Activated CD4-positive, CD25-positive, alpha-beta regulatory T cell (primary cell): ENCODE measurements around the gene RPAP2.
"Not testable (repeated sequence)": the region's sequence is repeated elsewhere in the genome, so short reads cannot be mapped to it uniquely, and the experiment has no call there.

Experiments used
- DNase-seq, 4 experiments: peaks; one replicate each; lab custom pipeline; 2025; lab: John Stamatoyannopoulos, UW

The RPAP2 gene

DNA sequence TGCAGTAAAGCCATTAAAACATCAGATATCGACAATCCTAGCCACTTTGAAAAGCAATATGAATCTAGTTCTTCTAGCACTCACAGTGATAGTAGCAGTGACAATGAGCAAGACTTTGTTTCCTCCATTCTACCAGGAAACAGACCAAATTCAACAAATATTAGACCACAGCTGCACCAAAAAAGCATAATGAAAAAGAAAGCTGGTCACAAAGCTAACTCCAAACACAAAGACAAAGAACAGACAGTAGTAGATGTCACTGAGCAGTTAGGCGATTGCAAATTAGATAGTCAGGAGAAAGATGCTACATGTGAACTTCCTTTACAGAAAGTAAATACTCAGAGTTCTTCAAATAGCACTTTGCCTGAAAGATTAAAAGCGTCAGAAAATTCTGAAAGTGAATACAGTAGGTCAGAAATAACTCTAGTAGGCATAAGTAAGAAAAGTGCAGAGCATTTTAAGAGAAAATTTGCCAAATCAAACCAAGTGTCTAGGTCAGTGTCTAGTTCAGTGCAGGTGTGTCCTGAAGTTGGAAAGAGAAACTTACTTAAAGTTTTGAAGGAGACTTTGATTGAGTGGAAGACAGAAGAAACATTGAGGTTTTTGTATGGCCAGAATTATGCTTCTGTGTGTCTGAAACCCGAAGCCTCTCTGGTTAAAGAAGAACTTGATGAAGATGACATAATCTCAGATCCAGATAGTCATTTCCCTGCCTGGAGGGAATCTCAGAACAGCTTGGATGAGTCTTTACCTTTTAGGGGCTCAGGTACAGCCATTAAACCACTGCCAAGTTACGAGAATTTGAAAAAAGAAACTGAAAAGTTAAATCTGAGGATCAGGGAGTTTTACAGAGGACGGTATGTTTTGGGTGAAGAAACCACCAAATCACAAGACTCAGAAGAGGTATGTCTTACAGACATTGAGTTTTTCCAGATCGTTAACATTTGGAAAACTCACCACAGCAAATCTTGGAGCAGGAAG is 24.9 kb downstream of the RPAP2 start:
- DNase-seq: no peak

DNA sequence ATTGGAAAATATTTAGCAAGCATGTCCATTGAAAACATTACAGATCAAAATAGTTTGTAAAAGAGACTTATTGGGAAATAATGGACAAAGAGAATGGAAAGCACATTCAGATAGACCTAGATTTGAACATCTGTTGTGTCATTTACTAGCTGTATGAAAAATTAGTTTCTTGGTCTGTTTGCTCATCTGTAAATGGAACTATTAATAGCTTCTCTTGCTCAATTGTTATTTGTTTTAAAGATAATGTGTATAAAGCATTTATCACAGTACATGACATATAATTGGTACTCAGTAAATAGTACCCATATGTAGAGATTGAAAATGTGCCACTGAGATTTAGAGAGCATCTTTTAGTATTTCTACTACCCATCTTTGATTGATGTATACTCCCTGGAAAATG is 25.9 kb downstream of the RPAP2 start:
- no peak for DNase-seq

DNA sequence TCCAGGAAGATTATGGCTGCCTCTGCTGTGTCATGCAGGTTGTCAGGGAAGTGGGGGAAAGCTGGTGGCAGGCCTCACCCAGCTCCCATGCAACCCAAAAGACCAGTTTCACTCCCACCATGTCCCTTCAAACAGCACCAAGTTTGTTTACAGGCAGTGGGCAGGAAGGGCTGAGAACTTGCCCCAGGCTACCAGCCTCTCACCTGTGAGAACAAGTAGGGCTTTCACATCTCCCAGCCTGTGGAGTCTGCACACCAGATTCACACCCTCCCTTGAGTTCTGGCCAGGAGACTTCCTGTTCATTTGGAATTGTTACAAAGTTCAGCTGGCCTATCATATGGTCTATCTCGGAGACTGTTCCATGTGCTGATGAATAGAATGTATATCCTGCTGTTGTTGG is 27.8 kb downstream of the RPAP2 start:
- DNase-seq: no peak

DNA sequence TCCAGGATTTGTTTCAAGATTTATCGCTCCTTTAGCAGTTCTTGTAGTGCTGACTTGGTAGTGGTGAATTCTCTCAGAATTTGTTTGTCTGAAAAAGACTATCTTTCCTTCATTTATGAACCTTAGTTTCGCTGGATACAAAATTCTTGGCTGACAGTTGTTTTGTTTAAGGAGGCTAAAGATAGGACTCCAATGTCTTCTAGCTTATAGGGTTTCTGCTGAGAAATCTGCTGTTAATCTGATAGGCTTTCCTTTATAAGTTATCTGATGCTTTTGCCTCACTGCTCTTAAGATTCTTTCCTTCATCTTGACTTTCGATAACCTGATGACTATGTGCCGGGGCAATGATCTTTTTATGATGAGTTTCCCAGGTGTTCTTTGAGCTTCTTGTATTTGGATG is 28.9 kb downstream of the RPAP2 start:
- no peak for DNase-seq

DNA sequence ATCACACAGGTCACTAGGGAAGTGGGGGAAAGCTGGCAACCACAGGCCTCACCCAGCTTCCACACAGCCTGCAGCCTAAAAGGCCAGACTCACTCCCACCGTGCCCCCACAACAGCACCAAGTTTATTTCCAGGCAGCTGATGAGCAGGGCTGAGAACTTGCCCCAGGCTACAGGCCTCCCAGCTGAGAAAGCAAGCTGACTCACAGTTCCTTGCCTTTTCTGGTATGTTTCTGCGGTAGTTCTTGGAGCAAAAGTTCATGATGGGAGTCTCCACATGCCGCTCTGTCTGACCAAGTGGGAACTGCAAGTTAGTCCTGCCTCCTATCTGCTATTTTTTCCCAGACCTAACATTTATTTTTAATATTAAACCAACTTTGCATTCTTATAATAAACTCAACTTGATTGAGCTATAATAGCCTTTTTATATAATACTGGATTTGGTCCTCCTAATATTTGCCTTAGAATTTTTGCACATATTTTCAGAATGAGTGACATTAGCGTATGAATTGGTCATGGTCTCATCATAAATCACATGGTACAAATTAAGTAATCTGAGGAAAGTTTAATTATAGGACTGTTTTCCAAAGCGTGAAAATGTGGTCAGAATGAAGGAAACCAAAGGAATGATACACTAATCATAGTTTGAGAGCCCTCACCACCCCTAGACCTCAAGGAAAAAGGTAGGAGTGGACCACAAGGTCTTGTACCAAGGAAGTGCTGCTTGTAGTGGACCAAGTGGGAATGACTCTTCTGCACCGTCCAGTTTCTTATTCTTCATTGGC is 30.7 kb downstream of the RPAP2 start:
- DNase-seq: no peak

DNA sequence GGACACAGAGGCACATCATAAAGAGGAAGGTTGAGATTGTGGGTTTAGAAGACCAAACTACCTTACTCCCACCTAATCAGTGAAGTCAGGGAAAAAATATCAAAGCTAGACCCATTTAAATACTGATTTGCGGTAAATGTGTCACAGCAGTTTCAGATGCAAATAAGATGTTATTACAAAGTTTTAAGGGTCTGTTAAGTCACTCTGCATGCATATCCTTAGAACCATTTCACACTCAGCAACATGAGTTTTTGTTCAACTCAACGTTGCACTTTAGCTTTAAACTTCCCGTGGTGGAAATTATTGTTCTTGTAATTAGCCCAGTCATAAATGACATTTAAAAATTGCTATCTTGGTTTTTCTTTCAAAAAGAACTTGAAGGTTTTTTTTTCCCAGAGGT is 34.8 kb downstream of the RPAP2 start:
- no peak for DNase-seq

DNA sequence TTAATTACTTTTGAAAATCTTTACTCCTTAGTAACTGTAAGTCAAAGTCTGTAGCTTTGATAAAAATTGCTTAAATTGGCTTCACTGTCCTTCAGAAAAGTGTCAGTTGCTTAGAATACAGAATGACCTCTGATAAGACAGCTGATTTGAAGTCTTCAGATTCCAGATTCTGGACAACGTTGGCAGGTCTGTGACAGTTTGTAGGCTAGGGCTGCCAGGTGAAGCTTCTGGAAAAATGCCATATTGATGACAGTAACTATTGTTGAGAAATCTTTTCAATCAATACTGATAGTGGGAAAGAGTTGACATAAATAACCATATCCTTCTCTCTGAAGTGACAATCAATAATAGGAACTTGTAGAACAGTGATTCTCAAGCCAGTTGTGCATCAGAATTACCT is 41.3 kb downstream of the RPAP2 start:
- DNase-seq: no peak

DNA sequence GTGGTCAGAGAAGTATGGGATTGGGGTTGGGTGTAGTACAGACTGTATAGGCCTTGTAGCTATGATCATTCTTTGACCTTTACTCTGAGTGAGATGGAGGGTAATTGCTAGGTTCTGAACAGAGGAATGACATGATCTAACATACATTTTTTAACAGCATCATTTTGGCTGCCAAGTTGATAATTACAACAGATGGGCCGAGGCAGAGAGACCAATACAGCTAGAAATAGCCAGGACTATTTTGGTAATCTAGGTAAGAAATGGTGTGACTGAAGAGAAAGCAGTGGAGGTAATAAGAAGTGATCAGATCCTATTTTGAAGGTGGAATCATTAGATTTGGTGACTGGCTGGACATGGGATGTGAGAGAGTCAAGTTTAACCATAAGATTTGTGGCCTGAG is 43.5 kb downstream of the RPAP2 start:
- DNase-seq: no peak

DNA sequence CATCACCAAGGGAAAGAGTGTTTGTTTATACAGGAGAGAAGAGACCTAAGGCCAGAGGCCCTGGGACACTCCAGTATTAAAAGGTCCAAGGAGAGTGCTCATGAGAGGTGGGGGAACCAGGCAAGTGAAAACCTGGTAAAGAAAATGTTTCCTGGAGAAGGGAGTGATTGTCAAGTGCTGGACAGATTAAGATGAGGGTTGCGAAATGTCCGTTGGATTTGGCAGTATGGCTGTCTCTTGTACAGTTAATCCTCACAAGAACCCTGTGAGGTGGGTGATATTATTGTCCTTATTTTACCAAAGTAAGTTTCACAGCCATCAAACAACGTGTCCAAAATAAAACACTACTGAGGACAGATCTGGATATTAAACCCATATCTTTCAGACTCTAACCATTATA is 44.2 kb downstream of the RPAP2 start:
- DNase-seq: no peak

DNA sequence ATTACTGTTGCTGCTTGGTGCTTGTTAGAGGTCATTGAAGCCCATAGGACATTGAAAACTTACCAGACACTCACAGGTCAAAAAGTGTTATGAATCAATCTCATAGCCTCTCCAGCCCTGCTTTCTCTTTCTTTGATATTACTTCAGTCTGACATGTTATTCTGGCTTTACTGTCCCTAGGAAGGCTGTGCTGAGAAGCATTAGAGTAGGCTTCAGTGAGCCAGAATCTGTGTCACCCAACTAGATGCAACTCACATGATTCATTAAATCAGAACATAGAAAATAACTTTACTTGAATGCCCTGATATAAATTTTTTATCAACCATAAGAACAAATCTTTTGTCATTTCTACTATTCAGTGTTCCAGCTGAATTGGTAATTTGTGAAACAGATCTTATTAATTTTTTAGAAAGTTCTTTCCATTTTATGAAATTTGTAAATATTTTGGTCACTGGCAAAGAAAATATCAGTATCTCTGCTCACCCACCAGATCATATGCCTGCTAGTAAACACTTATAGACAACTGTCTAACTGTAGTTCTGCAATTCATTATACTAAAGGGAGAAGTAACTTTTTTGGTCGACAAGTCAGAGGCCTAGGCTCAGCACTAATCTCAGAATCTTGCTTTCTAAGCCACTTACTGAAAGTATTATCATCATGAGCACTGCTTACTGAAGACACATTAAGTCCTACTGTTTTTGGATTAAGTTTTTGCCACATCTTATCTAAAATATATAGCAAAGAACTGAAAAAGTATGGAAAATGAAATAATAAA is 48.2 kb downstream of the RPAP2 start:
- no peak for DNase-seq

DNA sequence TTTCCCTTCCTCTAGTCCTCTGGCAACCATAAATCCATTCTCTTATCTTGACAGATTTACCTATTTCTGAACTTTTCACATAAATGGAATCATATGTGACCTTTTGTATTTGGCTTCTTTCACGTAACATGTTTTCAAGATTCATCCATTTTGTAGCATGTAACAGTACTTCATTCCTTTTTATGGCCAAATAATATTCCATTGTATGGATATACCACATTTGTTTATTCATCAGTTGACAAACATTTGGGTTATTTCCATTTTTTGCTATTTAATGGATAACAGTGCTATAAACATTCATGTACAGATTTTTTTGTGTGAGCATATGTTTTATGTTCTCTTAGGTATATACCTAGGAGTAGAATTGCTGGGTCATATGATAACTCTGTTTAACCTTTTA is 54.0 kb downstream of the RPAP2 start:
- no peak for DNase-seq

DNA sequence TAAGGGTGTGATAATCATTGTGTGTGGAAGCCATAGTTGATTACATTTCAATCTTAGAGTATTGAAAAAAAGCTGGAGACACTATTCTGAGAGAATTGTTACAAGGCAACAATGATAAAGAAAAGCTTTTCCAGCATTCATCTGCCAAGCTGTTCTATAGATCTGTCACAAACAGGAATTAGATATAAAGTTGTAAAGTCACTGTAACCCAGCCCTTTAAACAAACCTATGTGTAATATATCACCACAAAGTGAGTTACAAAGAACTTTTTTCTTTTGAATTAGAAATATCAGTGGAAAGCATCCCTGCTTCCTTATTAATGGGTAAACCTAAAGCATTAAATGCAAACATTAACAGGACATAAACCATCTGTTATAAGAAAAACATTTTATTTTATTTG is 55.4 kb downstream of the RPAP2 start:
- DNase-seq: no peak

DNA sequence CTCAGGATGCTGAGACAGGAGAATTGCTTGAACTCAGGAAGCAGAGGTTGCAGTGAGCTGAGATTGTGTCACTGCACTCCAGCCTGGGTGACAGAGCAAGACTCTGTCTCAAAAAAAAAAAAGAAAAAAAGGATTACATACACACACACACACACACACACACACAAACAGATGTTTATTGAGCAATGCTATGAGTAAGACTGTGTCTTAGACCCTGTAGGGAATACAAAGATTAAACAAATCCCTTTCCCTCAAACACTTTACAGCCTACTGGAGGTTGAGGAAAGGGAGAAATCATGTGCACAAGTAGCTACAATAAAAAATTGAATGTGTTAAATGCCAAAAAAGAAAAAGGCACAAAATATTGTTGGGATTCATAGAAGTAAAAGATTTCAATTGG is 58.1 kb downstream of the RPAP2 start:
- DNase-seq: no peak

DNA sequence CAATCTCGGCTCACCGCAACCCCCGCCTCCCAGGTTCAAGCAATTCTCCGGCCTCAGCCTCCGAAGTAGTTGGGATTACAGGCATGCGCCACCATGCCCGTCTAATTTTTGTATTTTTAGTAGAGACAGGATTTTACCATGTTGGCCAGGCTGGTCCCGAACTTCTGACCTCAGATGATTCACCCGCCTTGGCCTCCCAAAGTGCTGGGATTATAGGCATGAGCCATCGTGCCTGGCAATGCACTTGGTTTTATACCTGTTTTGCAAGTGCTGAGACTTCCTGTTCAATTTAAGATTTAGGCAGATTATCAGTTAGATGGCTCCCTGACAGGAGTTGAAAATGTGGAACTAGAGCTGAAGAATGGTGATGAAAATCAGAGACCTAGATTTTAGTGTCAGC is 60.5 kb downstream of the RPAP2 start:
- not testable (repeated sequence) for DNase-seq

DNA sequence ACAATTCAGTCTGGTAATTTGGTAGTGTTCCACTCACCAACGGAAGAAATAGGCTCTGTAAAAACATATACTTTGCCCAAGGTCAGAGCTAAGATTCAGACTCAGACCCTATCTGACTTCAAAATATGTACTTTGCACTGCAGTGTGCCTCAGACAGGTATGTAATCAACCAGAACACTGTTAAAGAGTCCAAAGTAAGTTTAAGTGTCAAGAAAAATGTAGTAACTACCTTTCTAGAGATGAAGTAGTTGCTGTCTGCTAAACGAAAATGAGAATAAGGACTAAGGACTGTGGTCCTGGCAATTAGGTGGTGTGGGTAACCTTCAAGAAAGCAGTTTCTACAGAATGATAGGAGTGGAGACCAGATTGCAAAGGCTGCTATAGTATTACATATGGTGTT is 61.1 kb downstream of the RPAP2 start:
- DNase-seq: no peak

DNA sequence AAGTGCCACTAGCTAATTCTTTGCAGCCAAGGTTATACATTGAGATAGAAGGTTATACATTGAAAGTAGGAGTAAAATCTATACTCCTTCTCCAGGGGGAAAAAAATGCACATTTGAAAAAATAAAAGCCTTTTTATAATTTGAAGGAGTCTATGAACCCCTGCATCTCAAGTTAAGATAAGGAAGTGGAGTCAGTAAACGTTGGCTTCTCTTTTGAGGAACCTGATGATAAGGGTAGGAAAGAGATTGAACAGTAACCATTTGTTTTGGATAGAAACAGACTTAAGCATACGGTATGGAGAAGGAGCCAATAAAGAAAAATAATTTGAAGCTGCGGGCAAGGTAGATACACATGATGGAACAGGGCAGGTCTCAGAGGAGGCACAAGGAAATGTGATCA is 64.1 kb downstream of the RPAP2 start:
- DNase-seq: no peak

DNA sequence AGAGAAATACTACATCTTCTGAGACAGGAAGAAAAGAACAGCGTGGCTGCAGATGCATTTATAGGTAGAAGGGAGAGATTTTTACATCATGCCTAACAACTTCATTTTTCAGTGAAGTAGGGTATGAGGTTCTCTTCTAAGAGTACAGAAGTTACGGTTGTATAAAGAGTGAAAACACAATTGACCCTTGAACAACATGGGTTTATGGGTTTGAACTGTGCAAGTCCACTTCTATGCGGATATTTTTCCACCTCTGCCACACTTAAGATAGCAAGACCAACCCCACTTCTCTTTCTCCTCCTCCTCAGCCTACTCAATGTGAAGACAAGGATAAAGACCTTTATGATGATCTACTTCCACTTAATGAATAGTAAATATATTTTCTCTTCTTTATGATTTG is 64.5 kb downstream of the RPAP2 start:
- DNase-seq: no peak

DNA sequence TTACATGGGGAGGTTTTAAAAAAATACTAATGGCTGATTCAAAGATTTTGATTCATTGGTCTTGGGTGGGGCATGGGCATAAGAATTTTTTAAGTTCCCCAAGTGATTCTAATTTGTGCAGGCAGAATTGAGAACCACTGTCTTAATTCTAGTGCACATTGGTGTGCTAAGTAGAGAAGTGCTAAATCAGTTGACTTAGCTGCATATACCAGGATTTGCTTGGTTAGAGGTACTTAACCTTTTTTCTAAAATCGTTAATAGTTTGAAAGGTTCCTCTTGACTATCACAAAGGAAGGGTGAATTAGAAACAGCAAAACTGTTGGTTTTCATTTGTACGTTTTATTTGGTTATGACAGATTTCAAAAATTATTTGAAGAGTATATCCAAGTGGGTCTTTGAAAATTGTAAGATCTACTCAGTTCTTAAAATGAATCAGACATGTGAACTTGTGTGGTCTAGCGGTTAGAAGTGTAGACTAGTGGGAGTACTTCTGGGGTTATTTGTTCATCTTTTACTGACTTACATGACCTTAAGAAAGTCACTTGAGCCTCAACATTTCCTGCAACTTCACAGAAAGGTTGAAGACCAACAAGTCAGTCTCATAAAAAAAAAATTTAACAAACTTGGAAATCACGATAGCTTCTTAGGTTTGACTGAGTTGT is 66.7 kb downstream of the RPAP2 start:
- no peak for DNase-seq

DNA sequence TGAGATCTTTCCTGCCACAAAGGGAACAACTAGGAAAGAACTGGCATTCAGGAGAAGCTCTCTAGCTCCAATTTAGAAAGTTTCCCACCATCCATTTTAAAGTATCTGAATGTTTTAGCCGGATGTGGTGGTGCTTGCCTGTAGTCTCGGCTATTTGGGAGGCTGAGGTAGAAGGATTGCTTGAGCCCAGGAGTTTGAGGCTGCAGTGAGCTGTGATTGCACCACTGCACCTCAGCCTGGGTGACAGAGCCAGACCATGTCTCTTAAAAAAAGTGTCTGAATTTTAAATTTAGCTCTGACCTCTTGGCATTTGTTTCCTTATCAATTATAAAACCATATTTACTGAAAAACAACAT is 67.2 kb downstream of the RPAP2 start:
- no peak for DNase-seq

DNA sequence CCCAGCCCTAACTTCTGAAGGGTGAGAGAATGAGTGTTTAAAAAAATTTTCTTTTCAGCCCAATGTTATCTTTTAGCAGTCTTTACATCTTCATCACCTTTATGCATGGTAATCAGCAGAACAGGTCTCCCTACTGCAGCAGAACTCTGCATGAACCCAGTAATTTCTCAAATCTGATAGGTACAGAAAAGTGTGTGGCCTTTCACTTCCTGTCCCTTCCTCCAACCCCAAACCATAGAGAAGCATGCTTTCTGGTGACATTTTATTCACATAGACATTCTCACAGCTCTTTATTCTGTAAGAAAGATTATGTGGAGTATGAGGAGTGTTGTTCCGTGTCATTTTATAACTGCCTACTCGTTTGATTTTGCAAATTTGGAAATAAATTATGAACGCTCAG is 68.6 kb downstream of the RPAP2 start:
- no peak for DNase-seq

DNA sequence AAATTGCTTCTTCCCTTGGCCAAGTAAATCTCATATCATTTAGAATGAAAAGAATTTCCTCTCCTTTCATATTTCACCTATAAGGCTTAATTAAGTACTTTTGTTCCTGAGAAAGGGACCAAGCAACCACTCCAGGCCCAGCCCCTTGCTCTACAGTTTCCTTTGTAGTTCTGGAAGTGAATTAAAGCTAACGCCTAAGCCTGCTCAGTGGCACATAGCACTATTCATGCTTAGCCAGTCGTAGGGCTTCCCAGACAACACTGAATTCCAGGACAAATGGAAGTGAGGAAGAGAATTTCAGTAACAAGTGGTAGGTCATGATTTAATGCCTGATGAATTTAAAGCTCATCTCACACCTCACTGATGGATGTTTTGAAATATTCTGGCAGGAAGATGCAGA is 73.3 kb downstream of the RPAP2 start:
- DNase-seq: no peak

DNA sequence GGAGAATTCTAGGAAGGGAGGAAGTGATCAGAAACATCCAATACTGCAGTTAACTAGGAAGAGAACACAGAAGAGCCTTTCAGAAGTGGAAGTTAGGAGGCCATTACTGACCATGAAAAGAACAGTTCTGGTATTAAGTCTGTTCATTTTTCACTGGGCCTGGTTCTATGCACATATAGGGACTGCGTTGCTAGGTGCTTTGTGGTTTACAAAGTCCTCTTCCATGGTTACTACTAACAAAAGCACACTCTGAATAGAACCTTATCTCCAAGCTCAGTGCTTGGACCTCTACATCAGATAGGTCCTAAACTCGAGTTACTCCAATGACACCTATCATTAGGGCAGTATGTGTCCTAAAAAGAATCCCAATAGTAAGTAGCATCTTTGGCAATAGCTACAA is 75.4 kb downstream of the RPAP2 start:
- no peak for DNase-seq
